GM23338 (cell line): ENCODE results near the gene LRMDA. TPM values are rescaled to one million over a fixed set of nuclear protein-coding genes. Genes with fewer than 3 reads are reported as not detected.

Experiments
- ATAC-seq: fragments of 200-7000 bp; cut with Tn5 transposase; 3 replicates; pipeline ENCODE4 v1.9.1; 2020
- DNase-seq: peaks from one replicate; pipeline ENCODE4 v3.0.0-alpha.2; 2015; ENCODE audit warnings: low spot score
- H2AFZ ChIP-seq: fragments of 200-600 bp; sonication (generic); 2 replicates; pipeline ENCODE4 v1.8.0; 2016; ENCODE audit warnings: antibody characterized with exemption, mild to moderate bottlenecking, moderate library complexity
- H3F3A ChIP-seq: fragments of 200-600 bp; sonication (generic); replicated peaks from 2 replicates; pipeline ENCODE4 v1.8.0; 2017; ENCODE audit warnings: antibody characterized with exemption, mixed run types, low read depth
- H3K27ac ChIP-seq: fragments of 200-600 bp; sonication (generic); 2 replicates; pipeline ENCODE4 v1.6.1; 2016; ENCODE audit warnings: low read depth
- H3K27me3 ChIP-seq: fragments of 200-600 bp; sonication (generic); 2 replicates; pipeline ENCODE4 v1.8.0; 2016; ENCODE audit warnings: mild to moderate bottlenecking, mixed run types, moderate library complexity; ENCODE audit not compliant: insufficient read depth
- H3K36me3 ChIP-seq: fragments of 200-600 bp; sonication (generic); 2 replicates; pipeline ENCODE4 v1.8.0; 2016; ENCODE audit warnings: mild to moderate bottlenecking; ENCODE audit not compliant: insufficient read depth
- H3K4me1 ChIP-seq: fragments of 200-600 bp; sonication (generic); 2 replicates; pipeline ENCODE4 v1.8.0; 2016; ENCODE audit warnings: mild to moderate bottlenecking, moderate library complexity; ENCODE audit not compliant: insufficient read depth
- H3K4me2 ChIP-seq: fragments of 200-600 bp; sonication (generic); 2 replicates; pipeline ENCODE4 v1.7.1; 2017; ENCODE audit warnings: mixed run types
- H3K4me3 ChIP-seq: fragments of 200-600 bp; sonication (generic); 2 replicates; pipeline ENCODE4 v1.6.1; 2016; ENCODE audit warnings: mixed run types
- H3K79me2 ChIP-seq: fragments of 200-600 bp; sonication (generic); replicated peaks from 2 replicates; pipeline ENCODE4 v1.8.0; 2017; ENCODE audit warnings: mild to moderate bottlenecking; ENCODE audit not compliant: insufficient read depth
- H3K9me2 ChIP-seq: fragments of 200-600 bp; sonication (generic); 2 replicates; pipeline ENCODE4 v1.8.0; 2017; ENCODE audit not compliant: insufficient read depth
- H4K20me1 ChIP-seq: fragments of 200-600 bp; sonication (generic); replicated peaks from 2 replicates; pipeline ENCODE4 v1.8.0; 2017; ENCODE audit warnings: mild to moderate bottlenecking; ENCODE audit not compliant: insufficient read depth
- H3K27ac Mint-ChIP-seq: 2 replicates; pipeline ENCODE4 v1.8.0; 2020; ENCODE audit warnings: inconsistent platforms, mild to moderate bottlenecking, moderate library complexity, mixed read lengths
- H3K27me3 Mint-ChIP-seq: 3 replicates; pipeline ENCODE4 v1.8.0; 2022; ENCODE audit warnings: low read depth, mild to moderate bottlenecking, moderate library complexity, mixed read lengths, inconsistent platforms; ENCODE audit not compliant: insufficient read depth, poor library complexity
- H3K36me3 Mint-ChIP-seq: 3 replicates; pipeline ENCODE4 v1.8.0; 2021; ENCODE audit warnings: low read depth, mild to moderate bottlenecking, inconsistent platforms, moderate library complexity, mixed read lengths
- H3K4me1 Mint-ChIP-seq: 3 replicates; pipeline ENCODE4 v1.8.0; 2020; ENCODE audit warnings: mild to moderate bottlenecking, inconsistent platforms, mixed read lengths
- H3K4me3 Mint-ChIP-seq: 3 replicates; pipeline ENCODE4 v1.8.0; 2021; ENCODE audit warnings: moderate library complexity, mild to moderate bottlenecking, inconsistent platforms, mixed read lengths
- H3K9me3 Mint-ChIP-seq: 3 replicates; pipeline ENCODE4 v1.8.0; 2020; ENCODE audit warnings: moderate library complexity, mild to moderate bottlenecking, inconsistent platforms, mixed read lengths
- CREB1 ChIP-seq: fragments of 250-450 bp; sonication (Bioruptor Pico); IDR thresholded peaks from 2 replicates; pipeline ENCODE4 v1.5.0; 2020; ENCODE audit warnings: low read depth, mild to moderate bottlenecking, moderate library complexity
- ETS1 ChIP-seq: IDR thresholded peaks from 2 replicates; pipeline ENCODE4 v1.6.1; 2016; ENCODE audit warnings: antibody characterized with exemption
- EZH2 ChIP-seq: fragments of 200-600 bp; sonication (generic); IDR thresholded peaks from one replicate; pipeline ENCODE4 v1.8.0; 2017; ENCODE audit warnings: antibody characterized with exemption, mild to moderate bottlenecking, low read depth; ENCODE audit not compliant: unreplicated experiment
- EZH2phosphoT487 ChIP-seq: fragments of 200-600 bp; sonication (generic); IDR thresholded peaks from one replicate; pipeline ENCODE4 v1.8.1; 2018; ENCODE audit warnings: antibody characterized with exemption; ENCODE audit not compliant: unreplicated experiment
- NANOG ChIP-seq: IDR thresholded peaks from 2 replicates; pipeline ENCODE4 v1.6.1; 2016; ENCODE audit warnings: antibody characterized with exemption, borderline replicate concordance
- POLR2AphosphoS5 ChIP-seq: IDR thresholded peaks from 2 replicates; pipeline ENCODE4 v1.6.1; 2016; ENCODE audit warnings: antibody characterized with exemption, low read depth
- STAT1 ChIP-seq: IDR thresholded peaks from one replicate; pipeline ENCODE4 v1.6.1; 2016; ENCODE audit warnings: antibody characterized with exemption; ENCODE audit not compliant: unreplicated experiment
- ZNF114 ChIP-seq: fragments of 250-450 bp; sonication (Bioruptor Pico); IDR thresholded peaks from 2 replicates; pipeline ENCODE4 v1.5.0; 2020; ENCODE audit warnings: mild to moderate bottlenecking, moderate library complexity
- ZNF331 ChIP-seq: fragments of 250-450 bp; sonication (Bioruptor Pico); IDR thresholded peaks from 2 replicates; pipeline ENCODE4 v1.5.0; 2020; ENCODE audit warnings: low read depth, mild to moderate bottlenecking, moderate library complexity
- polyA plus RNA-seq: library from polyadenylated mRNA; unstranded; fragments of >200 nt; fragmentation: Nextera tagmentation; extraction: Ambion mirVana; gene quantifications from 2 replicates; pipeline ENCODE4 v1.2.1, GENCODE V29; 2016
- total RNA-seq: library from RNA; depleted of rRNA; stranded (reverse); fragments of >200 nt; shearing (Covaris generic); gene quantifications from 2 replicates; pipeline ENCODE4 v1.2.3, GENCODE V29; 2014
- TF ChIP-seq, protein P1 (sequence below): fragments of 250-450 bp; sonication (Bioruptor Pico); IDR thresholded peaks from 2 replicates; pipeline ENCODE4 v1.5.0; 2020; ENCODE audit warnings: mild to moderate bottlenecking, moderate library complexity
- TF ChIP-seq, protein P2 (sequence below), 2 experiments: fragments of 200-600 bp in 1 of 2; sonication (generic) in 1 of 2; conservative IDR thresholded peaks; 2 replicates each; pipeline versions ENCODE4 v1.5.1 to v1.6.1; 2016 to 2017; ENCODE audit warnings: antibody characterized with exemption in 2 of 2, low read depth in 2 of 2, mild to moderate bottlenecking in 2 of 2, moderate library complexity in 1 of 2
- TF ChIP-seq, protein P3 (sequence below): IDR thresholded peaks from one replicate; pipeline ENCODE4 v1.6.1; 2018; ENCODE audit warnings: antibody characterized with exemption; ENCODE audit not compliant: unreplicated experiment

The LRMDA gene
- total and polyA plus RNA-seq, 2 experiments from 2014 or later = 0.90 to 1.8 TPM

DNA sequence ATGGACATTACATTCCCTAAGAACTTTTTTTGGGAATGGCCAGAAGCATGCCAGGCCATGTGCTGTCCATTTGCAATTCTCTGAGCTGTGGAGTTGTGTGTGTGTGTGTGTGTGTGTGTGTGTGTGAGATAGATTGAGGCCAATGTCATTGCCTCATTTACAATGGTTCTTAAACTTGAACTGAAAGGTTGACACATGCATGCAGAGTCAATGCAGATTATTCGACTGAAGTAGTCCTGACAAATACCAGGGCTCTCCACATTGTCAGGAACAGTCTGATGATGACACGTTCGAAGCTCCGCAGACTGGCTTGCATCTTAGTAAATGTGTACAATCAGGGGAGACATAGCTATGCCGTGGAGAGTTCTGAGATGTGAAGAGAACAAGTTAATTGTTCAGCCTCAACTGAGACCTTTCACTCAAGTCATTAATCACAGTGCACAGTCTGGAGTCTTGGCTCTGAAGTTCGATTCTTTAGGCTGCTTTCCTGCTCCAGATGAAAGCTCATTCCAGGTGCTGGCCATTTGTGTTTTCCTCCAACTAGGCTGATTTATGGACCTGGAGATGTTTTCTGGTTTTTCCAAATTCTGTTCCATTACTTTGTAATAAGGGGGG lies 921.9 kb downstream of the LRMDA start:
- H3K36me3 Mint-ChIP-seq = no peaks in the 10 kb centered on the region
- Histone ChIP-seq H3K36me3 (no peaks in the 10 kb centered on the region), H3K4me1 (no peaks in the 10 kb centered on the region), H3K27ac (no peak overlapping the region), H3K4me2 (no peak overlapping the region), H3K79me2 (no peaks in the 10 kb centered on the region), H3F3A (no peaks in the 10 kb centered on the region), H2AFZ (no peak overlapping the region), H3K4me3 (no peak overlapping the region), H3K9me2 (peaks cover 12% of the 10 kb centered on the region; the same call in 1 of the 2 replicates), H3K27me3 (no peaks in the 10 kb centered on the region), H4K20me1 (no peaks in the 10 kb centered on the region)
- TF ChIP-seq, protein P1, sequence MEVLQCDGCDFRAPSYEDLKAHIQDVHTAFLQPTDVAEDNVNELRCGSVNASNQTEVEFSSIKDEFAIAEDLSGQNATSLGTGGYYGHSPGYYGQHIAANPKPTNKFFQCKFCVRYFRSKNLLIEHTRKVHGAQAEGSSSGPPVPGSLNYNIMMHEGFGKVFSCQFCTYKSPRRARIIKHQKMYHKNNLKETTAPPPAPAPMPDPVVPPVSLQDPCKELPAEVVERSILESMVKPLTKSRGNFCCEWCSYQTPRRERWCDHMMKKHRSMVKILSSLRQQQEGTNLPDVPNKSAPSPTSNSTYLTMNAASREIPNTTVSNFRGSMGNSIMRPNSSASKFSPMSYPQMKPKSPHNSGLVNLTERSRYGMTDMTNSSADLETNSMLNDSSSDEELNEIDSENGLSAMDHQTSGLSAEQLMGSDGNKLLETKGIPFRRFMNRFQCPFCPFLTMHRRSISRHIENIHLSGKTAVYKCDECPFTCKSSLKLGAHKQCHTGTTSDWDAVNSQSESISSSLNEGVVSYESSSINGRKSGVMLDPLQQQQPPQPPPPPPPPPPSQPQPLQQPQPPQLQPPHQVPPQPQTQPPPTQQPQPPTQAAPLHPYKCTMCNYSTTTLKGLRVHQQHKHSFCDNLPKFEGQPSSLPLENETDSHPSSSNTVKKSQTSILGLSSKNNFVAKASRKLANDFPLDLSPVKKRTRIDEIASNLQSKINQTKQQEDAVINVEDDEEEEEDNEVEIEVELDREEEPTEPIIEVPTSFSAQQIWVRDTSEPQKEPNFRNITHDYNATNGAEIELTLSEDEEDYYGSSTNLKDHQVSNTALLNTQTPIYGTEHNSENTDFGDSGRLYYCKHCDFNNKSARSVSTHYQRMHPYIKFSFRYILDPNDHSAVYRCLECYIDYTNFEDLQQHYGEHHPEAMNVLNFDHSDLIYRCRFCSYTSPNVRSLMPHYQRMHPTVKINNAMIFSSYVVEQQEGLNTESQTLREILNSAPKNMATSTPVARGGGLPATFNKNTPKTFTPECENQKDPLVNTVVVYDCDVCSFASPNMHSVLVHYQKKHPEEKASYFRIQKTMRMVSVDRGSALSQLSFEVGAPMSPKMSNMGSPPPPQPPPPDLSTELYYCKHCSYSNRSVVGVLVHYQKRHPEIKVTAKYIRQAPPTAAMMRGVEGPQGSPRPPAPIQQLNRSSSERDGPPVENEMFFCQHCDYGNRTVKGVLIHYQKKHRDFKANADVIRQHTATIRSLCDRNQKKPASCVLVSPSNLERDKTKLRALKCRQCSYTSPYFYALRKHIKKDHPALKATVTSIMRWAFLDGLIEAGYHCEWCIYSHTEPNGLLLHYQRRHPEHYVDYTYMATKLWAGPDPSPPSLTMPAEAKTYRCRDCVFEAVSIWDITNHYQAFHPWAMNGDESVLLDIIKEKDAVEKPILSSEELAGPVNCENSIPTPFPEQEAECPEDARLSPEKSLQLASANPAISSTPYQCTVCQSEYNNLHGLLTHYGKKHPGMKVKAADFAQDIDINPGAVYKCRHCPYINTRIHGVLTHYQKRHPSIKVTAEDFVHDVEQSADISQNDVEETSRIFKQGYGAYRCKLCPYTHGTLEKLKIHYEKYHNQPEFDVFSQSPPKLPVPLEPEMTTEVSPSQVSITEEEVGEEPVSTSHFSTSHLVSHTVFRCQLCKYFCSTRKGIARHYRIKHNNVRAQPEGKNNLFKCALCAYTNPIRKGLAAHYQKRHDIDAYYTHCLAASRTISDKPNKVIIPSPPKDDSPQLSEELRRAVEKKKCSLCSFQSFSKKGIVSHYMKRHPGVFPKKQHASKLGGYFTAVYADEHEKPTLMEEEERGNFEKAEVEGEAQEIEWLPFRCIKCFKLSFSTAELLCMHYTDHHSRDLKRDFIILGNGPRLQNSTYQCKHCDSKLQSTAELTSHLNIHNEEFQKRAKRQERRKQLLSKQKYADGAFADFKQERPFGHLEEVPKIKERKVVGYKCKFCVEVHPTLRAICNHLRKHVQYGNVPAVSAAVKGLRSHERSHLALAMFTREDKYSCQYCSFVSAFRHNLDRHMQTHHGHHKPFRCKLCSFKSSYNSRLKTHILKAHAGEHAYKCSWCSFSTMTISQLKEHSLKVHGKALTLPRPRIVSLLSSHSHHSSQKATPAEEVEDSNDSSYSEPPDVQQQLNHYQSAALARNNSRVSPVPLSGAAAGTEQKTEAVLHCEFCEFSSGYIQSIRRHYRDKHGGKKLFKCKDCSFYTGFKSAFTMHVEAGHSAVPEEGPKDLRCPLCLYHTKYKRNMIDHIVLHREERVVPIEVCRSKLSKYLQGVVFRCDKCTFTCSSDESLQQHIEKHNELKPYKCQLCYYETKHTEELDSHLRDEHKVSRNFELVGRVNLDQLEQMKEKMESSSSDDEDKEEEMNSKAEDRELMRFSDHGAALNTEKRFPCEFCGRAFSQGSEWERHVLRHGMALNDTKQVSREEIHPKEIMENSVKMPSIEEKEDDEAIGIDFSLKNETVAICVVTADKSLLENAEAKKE (CRISPR knock-in tag) = no peak
- TF ChIP-seq, protein P2, sequence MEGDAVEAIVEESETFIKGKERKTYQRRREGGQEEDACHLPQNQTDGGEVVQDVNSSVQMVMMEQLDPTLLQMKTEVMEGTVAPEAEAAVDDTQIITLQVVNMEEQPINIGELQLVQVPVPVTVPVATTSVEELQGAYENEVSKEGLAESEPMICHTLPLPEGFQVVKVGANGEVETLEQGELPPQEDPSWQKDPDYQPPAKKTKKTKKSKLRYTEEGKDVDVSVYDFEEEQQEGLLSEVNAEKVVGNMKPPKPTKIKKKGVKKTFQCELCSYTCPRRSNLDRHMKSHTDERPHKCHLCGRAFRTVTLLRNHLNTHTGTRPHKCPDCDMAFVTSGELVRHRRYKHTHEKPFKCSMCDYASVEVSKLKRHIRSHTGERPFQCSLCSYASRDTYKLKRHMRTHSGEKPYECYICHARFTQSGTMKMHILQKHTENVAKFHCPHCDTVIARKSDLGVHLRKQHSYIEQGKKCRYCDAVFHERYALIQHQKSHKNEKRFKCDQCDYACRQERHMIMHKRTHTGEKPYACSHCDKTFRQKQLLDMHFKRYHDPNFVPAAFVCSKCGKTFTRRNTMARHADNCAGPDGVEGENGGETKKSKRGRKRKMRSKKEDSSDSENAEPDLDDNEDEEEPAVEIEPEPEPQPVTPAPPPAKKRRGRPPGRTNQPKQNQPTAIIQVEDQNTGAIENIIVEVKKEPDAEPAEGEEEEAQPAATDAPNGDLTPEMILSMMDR (conservative IDR thresholded peaks at IDR 0.05; ENCODE audit: low read depth in 2 of 2) = no peak
- no peak for TF ChIP-seq ZNF114 (CRISPR knock-in tag)
- TF ChIP-seq POLR2AphosphoS5 = no peak
- no peak for TF ChIP-seq EZH2phosphoT487
- no peak for TF ChIP-seq NANOG
- no peak for TF ChIP-seq ETS1
- no peak for TF ChIP-seq ZNF331 (CRISPR knock-in tag)
- TF ChIP-seq, protein P3, sequence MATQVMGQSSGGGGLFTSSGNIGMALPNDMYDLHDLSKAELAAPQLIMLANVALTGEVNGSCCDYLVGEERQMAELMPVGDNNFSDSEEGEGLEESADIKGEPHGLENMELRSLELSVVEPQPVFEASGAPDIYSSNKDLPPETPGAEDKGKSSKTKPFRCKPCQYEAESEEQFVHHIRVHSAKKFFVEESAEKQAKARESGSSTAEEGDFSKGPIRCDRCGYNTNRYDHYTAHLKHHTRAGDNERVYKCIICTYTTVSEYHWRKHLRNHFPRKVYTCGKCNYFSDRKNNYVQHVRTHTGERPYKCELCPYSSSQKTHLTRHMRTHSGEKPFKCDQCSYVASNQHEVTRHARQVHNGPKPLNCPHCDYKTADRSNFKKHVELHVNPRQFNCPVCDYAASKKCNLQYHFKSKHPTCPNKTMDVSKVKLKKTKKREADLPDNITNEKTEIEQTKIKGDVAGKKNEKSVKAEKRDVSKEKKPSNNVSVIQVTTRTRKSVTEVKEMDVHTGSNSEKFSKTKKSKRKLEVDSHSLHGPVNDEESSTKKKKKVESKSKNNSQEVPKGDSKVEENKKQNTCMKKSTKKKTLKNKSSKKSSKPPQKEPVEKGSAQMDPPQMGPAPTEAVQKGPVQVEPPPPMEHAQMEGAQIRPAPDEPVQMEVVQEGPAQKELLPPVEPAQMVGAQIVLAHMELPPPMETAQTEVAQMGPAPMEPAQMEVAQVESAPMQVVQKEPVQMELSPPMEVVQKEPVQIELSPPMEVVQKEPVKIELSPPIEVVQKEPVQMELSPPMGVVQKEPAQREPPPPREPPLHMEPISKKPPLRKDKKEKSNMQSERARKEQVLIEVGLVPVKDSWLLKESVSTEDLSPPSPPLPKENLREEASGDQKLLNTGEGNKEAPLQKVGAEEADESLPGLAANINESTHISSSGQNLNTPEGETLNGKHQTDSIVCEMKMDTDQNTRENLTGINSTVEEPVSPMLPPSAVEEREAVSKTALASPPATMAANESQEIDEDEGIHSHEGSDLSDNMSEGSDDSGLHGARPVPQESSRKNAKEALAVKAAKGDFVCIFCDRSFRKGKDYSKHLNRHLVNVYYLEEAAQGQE = no peak
- no peak for TF ChIP-seq EZH2
- no peak for TF ChIP-seq STAT1
- TF ChIP-seq CREB1 (CRISPR knock-in tag) = no peak
- no peak overlapping the region for H3K27ac Mint-ChIP-seq
- ATAC-seq (no peak), DNase-seq (no peak)
- H3K9me3 Mint-ChIP-seq = no peaks in the 10 kb centered on the region
- H3K4me3 Mint-ChIP-seq = no peak overlapping the region
- H3K4me1 Mint-ChIP-seq = peaks cover 5% of the 10 kb centered on the region; the same call in 2 of the 3 replicates
- no peaks in the 10 kb centered on the region for H3K27me3 Mint-ChIP-seq
